ENCODE data around the gene ZSCAN12. TPM values are rescaled to one million over a fixed set of nuclear protein-coding genes. Genes with fewer than 3 reads are reported as not detected.

ZSCAN12 gene
- total RNA-seq, 1 experiment from 2014 or later, result 0.81 TPM

- H3K27ac ChIP-seq (ENCODE audit: low read depth, low read length), result peak overlapping the region; percentile 73
- peaks cover 7 to 17% of the 10 kb centered on the region in 2 experiments; a peak in 3 of 4 replicates for H3K4me1 ChIP-seq (ENCODE audit: control insufficient read depth in 1 of 2, insufficient read depth in 2 of 2, low read length in 2 of 2)
- no peaks in the 10 kb centered on the region for H3K79me2 ChIP-seq (ENCODE audit: insufficient read depth, low read length)
- DNase-seq (ENCODE audit: low read depth, low spot score) (peak; percentile 82), ATAC-seq (peak; percentile 93)
- TF ChIP-seq EZH2phosphoT487 (IDR thresholded peaks at IDR 0.05; ENCODE audit: borderline replicate concordance), result no peak
- TF ChIP-seq CTCF (IDR thresholded peaks at IDR 0.05 in 2 of 3, conservative IDR thresholded peaks at IDR 0.05 in 1 of 3; ENCODE audit: borderline replicate concordance in 1 of 3, insufficient read depth in 1 of 3, low read depth in 2 of 3, low read length in 2 of 3), result peak; percentile 41 to 69 (median 69); a peak in 5 of 6 replicates
- peak; percentile 16 for TF ChIP-seq SIN3A (IDR thresholded peaks at IDR 0.05; ENCODE audit: low read depth)
- peak; percentile 62 for TF ChIP-seq POLR2A (IDR thresholded peaks at IDR 0.05; ENCODE audit: borderline replicate concordance, extremely low read depth, insufficient read depth, insufficient read length)
- peak; percentile 60 for TF ChIP-seq POLR2AphosphoS5 (IDR thresholded peaks at IDR 0.05; ENCODE audit: low read depth, low read length)
- peak; percentile 74 for TF ChIP-seq RAD21 (IDR thresholded peaks at IDR 0.05; ENCODE audit: low read depth)
- no peak for TF ChIP-seq ZNF274 (IDR thresholded peaks at IDR 0.05; ENCODE audit: low read depth, low read length)
- TF ChIP-seq CBX3 (IDR thresholded peaks at IDR 0.05; ENCODE audit: low read depth), result peak; percentile 95; the same call in 1 of the 2 replicates
- no peak for TF ChIP-seq JUND (IDR thresholded peaks at IDR 0.05)
- no peak for TF ChIP-seq FOSL1 (IDR thresholded peaks at IDR 0.05; ENCODE audit: low read depth)
- TF ChIP-seq ZFX (IDR thresholded peaks at IDR 0.05), result 0 out of 2 replicates have a peak, but pooled peaks have one; percentile 17
- no peak for TF ChIP-seq REST (IDR thresholded peaks at IDR 0.05; ENCODE audit: low read depth)
- peak; percentile 84 for TF ChIP-seq TCF7L2 (IDR thresholded peaks at IDR 0.05; ENCODE audit: borderline replicate concordance, extremely low read depth, insufficient read depth, insufficient read length)
- no peak for TF ChIP-seq SRF (IDR thresholded peaks at IDR 0.05; ENCODE audit: low read depth)
- peak; percentile 34; the same call in 1 of the 2 replicates for TF ChIP-seq SP1 (IDR thresholded peaks at IDR 0.05; ENCODE audit: low read depth)
- no peak for TF ChIP-seq EGR1 (IDR thresholded peaks at IDR 0.05; ENCODE audit: low read depth)
- TF ChIP-seq MAX (IDR thresholded peaks at IDR 0.05), result peak; percentile 97
- peak; percentile 41 for TF ChIP-seq YY1 (IDR thresholded peaks at IDR 0.05; ENCODE audit: extremely low read depth, insufficient replicate concordance, low read depth, low read length)
- H3K9me3 ChIP-seq (ENCODE audit: control insufficient read depth in 1 of 2, insufficient read depth in 1 of 2, low read depth in 1 of 2, low read length in 2 of 2), result no peaks in the 10 kb centered on the region; a peak in 1 of 4 replicates
- BruUV-seq (replicated peaks), result no TSS peak
- H3K4me3 ChIP-seq (replicated peaks in 1 of 2; ENCODE audit: low read depth in 1 of 2, low read length in 2 of 2), result peak overlapping the region; percentile 49 to 55
- H4K20me1 ChIP-seq (ENCODE audit: insufficient read depth), result no peaks in the 10 kb centered on the region
- intact Hi-C loops (cut with micrococcal nuclease), result no loop called here
- peak overlapping the region; percentile 32 for H3K9ac ChIP-seq (ENCODE audit: low read length)
- peak overlapping the region; percentile 82 for H3K4me2 ChIP-seq (ENCODE audit: low read length)
- H3K27me3 ChIP-seq (ENCODE audit: insufficient read depth, low read length), result no peaks in the 10 kb centered on the region
- POLR2A ChIA-PET, result interaction anchor here (0.6 to 2.2 kb wide), 9 partner anchors 14 to 629 kb away, joined by 3 to 14 read pairs (median 4); partner anchors contain the start of genes ZKSCAN3, ZKSCAN4, ZKSCAN8 and ZSCAN31
- H2AFZ ChIP-seq (ENCODE audit: low read depth, low read length, poor library complexity, severe bottlenecking), result peak overlapping the region; percentile 55
- no peaks in the 10 kb centered on the region for H3K9me2 ChIP-seq (ENCODE audit: insufficient read depth)
- RAD21 ChIA-PET (ENCODE audit: low non-redundant PET in 1 of 2, low total read pairs in 2 of 2, uncharacterized antibody in 2 of 2, unreplicated experiment in 2 of 2), result interaction anchor here (0.8 to 1.1 kb wide), 3 partner anchors 132 to 259 kb away, joined by 3 read pairs; partner anchors contain the start of genes ZKSCAN4 (in 1 of the 2), ZKSCAN8 (in 1 of the 2) and ZSCAN16 (in 1 of the 2)
- H3K36me3 ChIP-seq (ENCODE audit: control insufficient read depth in 1 of 2, insufficient read depth in 2 of 2, low read length in 2 of 2), result no peaks in the 10 kb centered on the region
- CTCF ChIA-PET, result interaction anchor here (0.6 to 2.6 kb wide), 11 partner anchors 8 to 489 kb away, joined by 3 to 20 read pairs (median 3); partner anchors contain the start of genes ZSCAN16, ZSCAN26 and ZSCAN31
Measured at GRCh38 chr6:28383235-28384142, 16.1 kb downstream of the ZSCAN12 start.
